ENCODE measurements around the gene HOMER2. TPM values are rescaled to one million over a fixed set of nuclear protein-coding genes. Genes with fewer than 3 reads are reported as not detected.

The HOMER2 gene
- total and polyA plus RNA-seq, 2 experiments from 2014 or later = 10.8 to 23.9 TPM

DNA sequence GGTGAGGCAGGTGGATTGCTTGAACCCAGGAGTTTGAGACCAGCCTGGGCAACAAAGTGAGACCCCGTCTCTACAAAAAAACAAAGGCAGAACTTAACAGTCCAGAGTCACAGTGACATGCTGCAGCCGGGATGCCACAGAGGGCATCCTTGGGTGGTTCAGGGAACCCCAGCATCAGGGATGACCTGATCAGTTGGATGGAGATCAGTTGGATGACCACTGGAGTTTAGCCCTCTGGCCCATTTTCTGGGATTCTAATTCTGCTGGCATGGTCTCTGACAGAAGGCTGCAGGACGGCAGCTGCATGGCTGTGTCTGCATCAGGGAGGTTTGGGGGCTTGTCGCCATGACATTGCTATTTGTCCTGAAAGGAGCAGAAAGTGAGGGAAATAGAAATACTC lies 123.3 kb downstream of the HOMER2 start (continued):
- TF ChIP-seq, protein P1, sequence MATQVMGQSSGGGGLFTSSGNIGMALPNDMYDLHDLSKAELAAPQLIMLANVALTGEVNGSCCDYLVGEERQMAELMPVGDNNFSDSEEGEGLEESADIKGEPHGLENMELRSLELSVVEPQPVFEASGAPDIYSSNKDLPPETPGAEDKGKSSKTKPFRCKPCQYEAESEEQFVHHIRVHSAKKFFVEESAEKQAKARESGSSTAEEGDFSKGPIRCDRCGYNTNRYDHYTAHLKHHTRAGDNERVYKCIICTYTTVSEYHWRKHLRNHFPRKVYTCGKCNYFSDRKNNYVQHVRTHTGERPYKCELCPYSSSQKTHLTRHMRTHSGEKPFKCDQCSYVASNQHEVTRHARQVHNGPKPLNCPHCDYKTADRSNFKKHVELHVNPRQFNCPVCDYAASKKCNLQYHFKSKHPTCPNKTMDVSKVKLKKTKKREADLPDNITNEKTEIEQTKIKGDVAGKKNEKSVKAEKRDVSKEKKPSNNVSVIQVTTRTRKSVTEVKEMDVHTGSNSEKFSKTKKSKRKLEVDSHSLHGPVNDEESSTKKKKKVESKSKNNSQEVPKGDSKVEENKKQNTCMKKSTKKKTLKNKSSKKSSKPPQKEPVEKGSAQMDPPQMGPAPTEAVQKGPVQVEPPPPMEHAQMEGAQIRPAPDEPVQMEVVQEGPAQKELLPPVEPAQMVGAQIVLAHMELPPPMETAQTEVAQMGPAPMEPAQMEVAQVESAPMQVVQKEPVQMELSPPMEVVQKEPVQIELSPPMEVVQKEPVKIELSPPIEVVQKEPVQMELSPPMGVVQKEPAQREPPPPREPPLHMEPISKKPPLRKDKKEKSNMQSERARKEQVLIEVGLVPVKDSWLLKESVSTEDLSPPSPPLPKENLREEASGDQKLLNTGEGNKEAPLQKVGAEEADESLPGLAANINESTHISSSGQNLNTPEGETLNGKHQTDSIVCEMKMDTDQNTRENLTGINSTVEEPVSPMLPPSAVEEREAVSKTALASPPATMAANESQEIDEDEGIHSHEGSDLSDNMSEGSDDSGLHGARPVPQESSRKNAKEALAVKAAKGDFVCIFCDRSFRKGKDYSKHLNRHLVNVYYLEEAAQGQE (IDR thresholded peaks at IDR 0.05; ENCODE audit: unreplicated experiment) = no peak
- no peak for TF ChIP-seq EZH2phosphoT487 (IDR thresholded peaks at IDR 0.05; ENCODE audit: unreplicated experiment)
- TF ChIP-seq, protein P2, sequence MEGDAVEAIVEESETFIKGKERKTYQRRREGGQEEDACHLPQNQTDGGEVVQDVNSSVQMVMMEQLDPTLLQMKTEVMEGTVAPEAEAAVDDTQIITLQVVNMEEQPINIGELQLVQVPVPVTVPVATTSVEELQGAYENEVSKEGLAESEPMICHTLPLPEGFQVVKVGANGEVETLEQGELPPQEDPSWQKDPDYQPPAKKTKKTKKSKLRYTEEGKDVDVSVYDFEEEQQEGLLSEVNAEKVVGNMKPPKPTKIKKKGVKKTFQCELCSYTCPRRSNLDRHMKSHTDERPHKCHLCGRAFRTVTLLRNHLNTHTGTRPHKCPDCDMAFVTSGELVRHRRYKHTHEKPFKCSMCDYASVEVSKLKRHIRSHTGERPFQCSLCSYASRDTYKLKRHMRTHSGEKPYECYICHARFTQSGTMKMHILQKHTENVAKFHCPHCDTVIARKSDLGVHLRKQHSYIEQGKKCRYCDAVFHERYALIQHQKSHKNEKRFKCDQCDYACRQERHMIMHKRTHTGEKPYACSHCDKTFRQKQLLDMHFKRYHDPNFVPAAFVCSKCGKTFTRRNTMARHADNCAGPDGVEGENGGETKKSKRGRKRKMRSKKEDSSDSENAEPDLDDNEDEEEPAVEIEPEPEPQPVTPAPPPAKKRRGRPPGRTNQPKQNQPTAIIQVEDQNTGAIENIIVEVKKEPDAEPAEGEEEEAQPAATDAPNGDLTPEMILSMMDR (conservative IDR thresholded peaks at IDR 0.05; ENCODE audit: low read depth in 2 of 2) = no peak
- no peak for TF ChIP-seq STAT1 (IDR thresholded peaks at IDR 0.05; ENCODE audit: unreplicated experiment)

DNA sequence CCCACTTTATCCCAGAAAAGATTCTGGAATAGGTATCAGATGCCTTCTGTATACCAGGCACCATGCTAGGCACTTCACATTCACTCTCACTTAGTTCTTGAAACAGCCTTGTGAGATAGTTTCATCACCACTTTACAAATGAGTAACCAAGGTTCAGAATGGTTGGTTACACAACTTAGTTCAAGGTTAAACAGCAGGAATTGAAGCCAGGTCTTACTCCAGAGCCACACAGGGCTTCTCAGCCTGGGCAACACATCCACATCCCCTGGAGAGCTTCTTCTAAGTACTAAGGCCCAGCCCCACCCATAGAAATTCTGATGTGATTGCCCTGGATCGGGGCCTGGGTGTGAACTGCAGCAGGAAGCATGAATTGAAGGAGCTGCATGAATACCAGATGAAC lies 124.4 kb downstream of the HOMER2 start:
- no peaks in the 10 kb centered on the region for H3F3A ChIP-seq (replicated peaks; ENCODE audit: low read depth)
- Mint-ChIP-seq H3K36me3 (ENCODE audit: low read depth) (peaks cover 23% of the 10 kb centered on the region), H3K4me1 (no peaks in the 10 kb centered on the region), H3K27ac (no peak overlapping the region), H3K4me3 (no peak overlapping the region), H3K27me3 (ENCODE audit: insufficient read depth, low read depth, poor library complexity) (no peaks in the 10 kb centered on the region), H3K9me3 (no peaks in the 10 kb centered on the region)
- H3K4me2 ChIP-seq = no peak overlapping the region
- no peaks in the 10 kb centered on the region for H4K20me1 ChIP-seq (replicated peaks; ENCODE audit: insufficient read depth)
- H3K4me1 ChIP-seq (ENCODE audit: insufficient read depth) = no peaks in the 10 kb centered on the region
- TF ChIP-seq, protein P3, sequence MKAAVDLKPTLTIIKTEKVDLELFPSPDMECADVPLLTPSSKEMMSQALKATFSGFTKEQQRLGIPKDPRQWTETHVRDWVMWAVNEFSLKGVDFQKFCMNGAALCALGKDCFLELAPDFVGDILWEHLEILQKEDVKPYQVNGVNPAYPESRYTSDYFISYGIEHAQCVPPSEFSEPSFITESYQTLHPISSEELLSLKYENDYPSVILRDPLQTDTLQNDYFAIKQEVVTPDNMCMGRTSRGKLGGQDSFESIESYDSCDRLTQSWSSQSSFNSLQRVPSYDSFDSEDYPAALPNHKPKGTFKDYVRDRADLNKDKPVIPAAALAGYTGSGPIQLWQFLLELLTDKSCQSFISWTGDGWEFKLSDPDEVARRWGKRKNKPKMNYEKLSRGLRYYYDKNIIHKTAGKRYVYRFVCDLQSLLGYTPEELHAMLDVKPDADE (IDR thresholded peaks at IDR 0.05) = no peak
- TF ChIP-seq ZNF114 (CRISPR knock-in tag; IDR thresholded peaks at IDR 0.05) = no peak
- no peak for TF ChIP-seq EZH2phosphoT487 (IDR thresholded peaks at IDR 0.05; ENCODE audit: unreplicated experiment)
- TF ChIP-seq, protein P4, sequence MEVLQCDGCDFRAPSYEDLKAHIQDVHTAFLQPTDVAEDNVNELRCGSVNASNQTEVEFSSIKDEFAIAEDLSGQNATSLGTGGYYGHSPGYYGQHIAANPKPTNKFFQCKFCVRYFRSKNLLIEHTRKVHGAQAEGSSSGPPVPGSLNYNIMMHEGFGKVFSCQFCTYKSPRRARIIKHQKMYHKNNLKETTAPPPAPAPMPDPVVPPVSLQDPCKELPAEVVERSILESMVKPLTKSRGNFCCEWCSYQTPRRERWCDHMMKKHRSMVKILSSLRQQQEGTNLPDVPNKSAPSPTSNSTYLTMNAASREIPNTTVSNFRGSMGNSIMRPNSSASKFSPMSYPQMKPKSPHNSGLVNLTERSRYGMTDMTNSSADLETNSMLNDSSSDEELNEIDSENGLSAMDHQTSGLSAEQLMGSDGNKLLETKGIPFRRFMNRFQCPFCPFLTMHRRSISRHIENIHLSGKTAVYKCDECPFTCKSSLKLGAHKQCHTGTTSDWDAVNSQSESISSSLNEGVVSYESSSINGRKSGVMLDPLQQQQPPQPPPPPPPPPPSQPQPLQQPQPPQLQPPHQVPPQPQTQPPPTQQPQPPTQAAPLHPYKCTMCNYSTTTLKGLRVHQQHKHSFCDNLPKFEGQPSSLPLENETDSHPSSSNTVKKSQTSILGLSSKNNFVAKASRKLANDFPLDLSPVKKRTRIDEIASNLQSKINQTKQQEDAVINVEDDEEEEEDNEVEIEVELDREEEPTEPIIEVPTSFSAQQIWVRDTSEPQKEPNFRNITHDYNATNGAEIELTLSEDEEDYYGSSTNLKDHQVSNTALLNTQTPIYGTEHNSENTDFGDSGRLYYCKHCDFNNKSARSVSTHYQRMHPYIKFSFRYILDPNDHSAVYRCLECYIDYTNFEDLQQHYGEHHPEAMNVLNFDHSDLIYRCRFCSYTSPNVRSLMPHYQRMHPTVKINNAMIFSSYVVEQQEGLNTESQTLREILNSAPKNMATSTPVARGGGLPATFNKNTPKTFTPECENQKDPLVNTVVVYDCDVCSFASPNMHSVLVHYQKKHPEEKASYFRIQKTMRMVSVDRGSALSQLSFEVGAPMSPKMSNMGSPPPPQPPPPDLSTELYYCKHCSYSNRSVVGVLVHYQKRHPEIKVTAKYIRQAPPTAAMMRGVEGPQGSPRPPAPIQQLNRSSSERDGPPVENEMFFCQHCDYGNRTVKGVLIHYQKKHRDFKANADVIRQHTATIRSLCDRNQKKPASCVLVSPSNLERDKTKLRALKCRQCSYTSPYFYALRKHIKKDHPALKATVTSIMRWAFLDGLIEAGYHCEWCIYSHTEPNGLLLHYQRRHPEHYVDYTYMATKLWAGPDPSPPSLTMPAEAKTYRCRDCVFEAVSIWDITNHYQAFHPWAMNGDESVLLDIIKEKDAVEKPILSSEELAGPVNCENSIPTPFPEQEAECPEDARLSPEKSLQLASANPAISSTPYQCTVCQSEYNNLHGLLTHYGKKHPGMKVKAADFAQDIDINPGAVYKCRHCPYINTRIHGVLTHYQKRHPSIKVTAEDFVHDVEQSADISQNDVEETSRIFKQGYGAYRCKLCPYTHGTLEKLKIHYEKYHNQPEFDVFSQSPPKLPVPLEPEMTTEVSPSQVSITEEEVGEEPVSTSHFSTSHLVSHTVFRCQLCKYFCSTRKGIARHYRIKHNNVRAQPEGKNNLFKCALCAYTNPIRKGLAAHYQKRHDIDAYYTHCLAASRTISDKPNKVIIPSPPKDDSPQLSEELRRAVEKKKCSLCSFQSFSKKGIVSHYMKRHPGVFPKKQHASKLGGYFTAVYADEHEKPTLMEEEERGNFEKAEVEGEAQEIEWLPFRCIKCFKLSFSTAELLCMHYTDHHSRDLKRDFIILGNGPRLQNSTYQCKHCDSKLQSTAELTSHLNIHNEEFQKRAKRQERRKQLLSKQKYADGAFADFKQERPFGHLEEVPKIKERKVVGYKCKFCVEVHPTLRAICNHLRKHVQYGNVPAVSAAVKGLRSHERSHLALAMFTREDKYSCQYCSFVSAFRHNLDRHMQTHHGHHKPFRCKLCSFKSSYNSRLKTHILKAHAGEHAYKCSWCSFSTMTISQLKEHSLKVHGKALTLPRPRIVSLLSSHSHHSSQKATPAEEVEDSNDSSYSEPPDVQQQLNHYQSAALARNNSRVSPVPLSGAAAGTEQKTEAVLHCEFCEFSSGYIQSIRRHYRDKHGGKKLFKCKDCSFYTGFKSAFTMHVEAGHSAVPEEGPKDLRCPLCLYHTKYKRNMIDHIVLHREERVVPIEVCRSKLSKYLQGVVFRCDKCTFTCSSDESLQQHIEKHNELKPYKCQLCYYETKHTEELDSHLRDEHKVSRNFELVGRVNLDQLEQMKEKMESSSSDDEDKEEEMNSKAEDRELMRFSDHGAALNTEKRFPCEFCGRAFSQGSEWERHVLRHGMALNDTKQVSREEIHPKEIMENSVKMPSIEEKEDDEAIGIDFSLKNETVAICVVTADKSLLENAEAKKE (CRISPR knock-in tag; IDR thresholded peaks at IDR 0.05) = no peak
- no peak for TF ChIP-seq NANOG (IDR thresholded peaks at IDR 0.05; ENCODE audit: borderline replicate concordance)
- H3K4me3 ChIP-seq = no peak overlapping the region
- no peaks in the 10 kb centered on the region for H3K79me2 ChIP-seq (replicated peaks; ENCODE audit: insufficient read depth)
- H3K9me2 ChIP-seq (ENCODE audit: insufficient read depth) = no peaks in the 10 kb centered on the region
- no peak for ATAC-seq
- no peak overlapping the region for H3K27ac ChIP-seq (ENCODE audit: low read depth)
- H3K27me3 ChIP-seq (ENCODE audit: insufficient read depth) = no peaks in the 10 kb centered on the region
- no peak for DNase-seq (ENCODE audit: low spot score)
- peaks cover 17% of the 10 kb centered on the region for H3K36me3 ChIP-seq (ENCODE audit: insufficient read depth)
- H2AFZ ChIP-seq = no peak overlapping the region

All from GM23338 (cell line).